HG03521 (cell line): ENCODE data around the gene MINDY4B.

Experiments
- ATAC-seq: cut with Tn5 transposase; IDR thresholded peaks from one replicate; pipeline ENCODE4 v1.9.1; 2021; ENCODE audit warnings: mild to moderate bottlenecking, moderate library complexity; ENCODE audit not compliant: unreplicated experiment

MINDY4B gene

GRCh38 chr3:150848864-150849263, 56.4 kb downstream of the MINDY4B start:
- no peak for ATAC-seq

- ATAC-seq, result no peak
Measured at GRCh38 chr3:150847433-150847832, 57.8 kb downstream of the MINDY4B start.

- no peak for ATAC-seq
Measured at GRCh38 chr3:150844484-150844883, 60.8 kb downstream of the MINDY4B start.

- no peak for ATAC-seq
Measured at GRCh38 chr3:150843241-150843640, 62.0 kb downstream of the MINDY4B start.

- no peak for ATAC-seq
Measured at GRCh38 chr3:150840802-150841515, 64.3 kb downstream of the MINDY4B start.

- ATAC-seq, result no peak
Measured at GRCh38 chr3:150830745-150831144, 74.5 kb downstream of the MINDY4B start.

- peak; percentile 62 for ATAC-seq
Measured at GRCh38 chr3:150830094-150830681, 75.1 kb downstream of the MINDY4B start.

- no peak for ATAC-seq
Measured at GRCh38 chr3:150829408-150829807, 75.8 kb downstream of the MINDY4B start.

GRCh38 chr3:150828997-150829396, 76.2 kb downstream of the MINDY4B start:
- ATAC-seq, result no peak

- ATAC-seq, result no peak
Measured at GRCh38 chr3:150828261-150828660, 77.0 kb downstream of the MINDY4B start.

GRCh38 chr3:150826466-150827282, 78.6 kb downstream of the MINDY4B start:
- ATAC-seq, result no peak

GRCh38 chr3:150825916-150826377, 79.3 kb downstream of the MINDY4B start:
- ATAC-seq, result no peak

GRCh38 chr3:150825192-150825915, 79.9 kb downstream of the MINDY4B start:
- ATAC-seq, result no peak

GRCh38 chr3:150823277-150823676, 82.0 kb downstream of the MINDY4B start:
- no peak for ATAC-seq

GRCh38 chr3:150822636-150823035, 82.6 kb downstream of the MINDY4B start:
- no peak for ATAC-seq
